ENCODE data around the gene VPS54. TPM values are rescaled to one million over a fixed set of nuclear protein-coding genes. Genes with fewer than 3 reads are reported as not detected.
A peak's percentile ranks its signal among the peaks of the same experiment; 100 is the strongest.

VPS54 gene
- polyA plus RNA-seq, 1 donor (not counting 4 experiments of a cell fraction or from before 2014, with no cell fraction given): 18.2 TPM

DNA sequence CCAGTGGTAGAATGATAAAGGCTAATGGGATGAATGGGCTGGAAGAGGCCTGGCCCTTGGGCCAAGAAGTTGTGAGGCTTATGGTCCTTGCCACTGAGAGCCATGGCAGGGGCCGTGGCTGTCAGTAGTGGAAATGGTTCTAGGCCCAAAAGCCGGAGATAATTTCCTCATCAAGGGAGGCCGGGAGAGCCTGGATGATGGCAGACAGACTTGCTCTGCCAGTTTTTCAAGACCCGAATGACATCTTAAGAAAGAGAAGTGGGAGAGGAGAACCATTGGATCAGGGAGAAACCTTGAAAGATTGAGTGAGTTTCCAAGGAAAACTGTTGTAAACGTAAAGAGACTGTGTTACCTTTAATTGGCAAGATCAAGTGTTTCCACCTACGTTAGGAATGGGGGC lies 46.3 kb upstream of the VPS54 start:
- no peak for DNase-seq (ENCODE audit: low read depth, low spot score)

DNA sequence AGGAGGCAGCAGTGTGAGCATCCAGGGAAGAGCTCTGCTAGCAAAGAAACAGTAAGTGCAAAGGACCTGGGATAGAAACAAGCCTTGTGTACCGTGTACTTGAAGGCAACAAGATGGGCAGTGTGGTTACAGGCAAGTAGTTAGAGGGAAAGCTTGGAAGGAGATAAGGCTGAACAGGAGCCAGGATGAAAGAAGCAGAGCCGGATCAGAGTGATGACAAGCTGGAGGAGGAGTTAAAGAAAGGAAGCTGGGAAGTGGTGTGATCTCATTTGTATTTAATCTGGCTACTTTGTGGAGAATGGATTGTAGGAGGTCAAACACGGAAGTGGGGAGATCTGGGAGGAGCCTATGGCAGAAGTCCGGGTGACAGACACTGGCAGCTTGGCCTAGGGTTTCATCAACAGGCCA lies 44.7 kb upstream of the VPS54 start:
- H3K9ac ChIP-seq (ENCODE audit: control insufficient read depth, extremely low read depth, insufficient read depth, low read length): no peak overlapping the region

More for the DNA sequence above, 46.3 kb upstream of the VPS54 start:
- H3K36me3 ChIP-seq (ENCODE audit: control insufficient read depth in 2 of 2, extremely low read depth in 1 of 2, insufficient read depth in 2 of 2, low read length in 2 of 2): no peaks in the 10 kb centered on the region
- H3K9me1 ChIP-seq (ENCODE audit: control insufficient read depth, extremely low read depth, insufficient read depth, low read length): no peaks in the 10 kb centered on the region
- no peaks in the 10 kb centered on the region for H4K20me1 ChIP-seq (ENCODE audit: control insufficient read depth, extremely low read depth, insufficient read depth, low read length)
- peaks cover 22% of the 10 kb centered on the region for H3K4me1 ChIP-seq (ENCODE audit: control insufficient read depth, extremely low read depth, insufficient read depth, low read length)
- H3K79me2 ChIP-seq (ENCODE audit: control insufficient read depth, insufficient read depth, low read length): no peaks in the 10 kb centered on the region
- dilution Hi-C loops (cut with MboI; ENCODE audit: extremely low pct_ligation_motif_present, low sequenced_read_pairs): no loop called here
- TF ChIP-seq EZH2 (IDR thresholded peaks at IDR 0.05; ENCODE audit: low read length): no peak
- TF ChIP-seq, protein P1, sequence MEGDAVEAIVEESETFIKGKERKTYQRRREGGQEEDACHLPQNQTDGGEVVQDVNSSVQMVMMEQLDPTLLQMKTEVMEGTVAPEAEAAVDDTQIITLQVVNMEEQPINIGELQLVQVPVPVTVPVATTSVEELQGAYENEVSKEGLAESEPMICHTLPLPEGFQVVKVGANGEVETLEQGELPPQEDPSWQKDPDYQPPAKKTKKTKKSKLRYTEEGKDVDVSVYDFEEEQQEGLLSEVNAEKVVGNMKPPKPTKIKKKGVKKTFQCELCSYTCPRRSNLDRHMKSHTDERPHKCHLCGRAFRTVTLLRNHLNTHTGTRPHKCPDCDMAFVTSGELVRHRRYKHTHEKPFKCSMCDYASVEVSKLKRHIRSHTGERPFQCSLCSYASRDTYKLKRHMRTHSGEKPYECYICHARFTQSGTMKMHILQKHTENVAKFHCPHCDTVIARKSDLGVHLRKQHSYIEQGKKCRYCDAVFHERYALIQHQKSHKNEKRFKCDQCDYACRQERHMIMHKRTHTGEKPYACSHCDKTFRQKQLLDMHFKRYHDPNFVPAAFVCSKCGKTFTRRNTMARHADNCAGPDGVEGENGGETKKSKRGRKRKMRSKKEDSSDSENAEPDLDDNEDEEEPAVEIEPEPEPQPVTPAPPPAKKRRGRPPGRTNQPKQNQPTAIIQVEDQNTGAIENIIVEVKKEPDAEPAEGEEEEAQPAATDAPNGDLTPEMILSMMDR (optimal IDR thresholded peaks at IDR 0.05 in 1 of 3, IDR thresholded peaks at IDR 0.05 in 1 of 3, conservative IDR thresholded peaks at IDR 0.05 in 1 of 3; ENCODE audit: extremely low read depth in 1 of 3, insufficient read depth in 2 of 3, low read length in 3 of 3): no peak
- H3K4me2 ChIP-seq (ENCODE audit: control insufficient read depth, extremely low read depth, insufficient read depth, low read depth, low read length): no peak overlapping the region
- no peak overlapping the region for H3K9ac ChIP-seq (ENCODE audit: control insufficient read depth, extremely low read depth, insufficient read depth, low read length)
- no peaks in the 10 kb centered on the region for H3K9me3 ChIP-seq (ENCODE audit: control insufficient read depth, low read depth, low read length)
- H3K27ac ChIP-seq (ENCODE audit: control insufficient read depth, insufficient read depth, low read length): no peak overlapping the region
- H3K4me3 ChIP-seq (ENCODE audit: control insufficient read depth in 2 of 3, extremely low read depth in 1 of 3, insufficient read depth in 2 of 3, low read depth in 1 of 3, low read length in 3 of 3): no peak overlapping the region
- no peaks in the 10 kb centered on the region for H3K27me3 ChIP-seq (ENCODE audit: control insufficient read depth, extremely low read depth, insufficient read depth, low read length)
- H2AFZ ChIP-seq (ENCODE audit: control insufficient read depth, low read length): peak overlapping the region; percentile 66
- FAIRE-seq: no peak

More for the DNA sequence above, 44.7 kb upstream of the VPS54 start:
- TF ChIP-seq, protein P1 (optimal IDR thresholded peaks at IDR 0.05 in 1 of 3, IDR thresholded peaks at IDR 0.05 in 1 of 3, conservative IDR thresholded peaks at IDR 0.05 in 1 of 3; ENCODE audit: extremely low read depth in 1 of 3, insufficient read depth in 2 of 3, low read length in 3 of 3): no peak
- TF ChIP-seq EZH2 (IDR thresholded peaks at IDR 0.05; ENCODE audit: low read length): no peak
- Histone ChIP-seq H3K4me2 (ENCODE audit: control insufficient read depth, extremely low read depth, insufficient read depth, low read depth, low read length) (no peak overlapping the region), H4K20me1 (ENCODE audit: control insufficient read depth, extremely low read depth, insufficient read depth, low read length) (no peaks in the 10 kb centered on the region), H3K79me2 (ENCODE audit: control insufficient read depth, insufficient read depth, low read length) (no peaks in the 10 kb centered on the region), H3K9me1 (ENCODE audit: control insufficient read depth, extremely low read depth, insufficient read depth, low read length) (no peaks in the 10 kb centered on the region), H3K4me1 (ENCODE audit: control insufficient read depth, extremely low read depth, insufficient read depth, low read length) (peaks cover 22% of the 10 kb centered on the region), H3K4me3 (ENCODE audit: control insufficient read depth in 2 of 3, extremely low read depth in 1 of 3, insufficient read depth in 2 of 3, low read depth in 1 of 3, low read length in 3 of 3) (no peak overlapping the region), H3K36me3 (ENCODE audit: control insufficient read depth in 2 of 2, extremely low read depth in 1 of 2, insufficient read depth in 2 of 2, low read length in 2 of 2) (no peaks in the 10 kb centered on the region), H3K9me3 (ENCODE audit: control insufficient read depth, low read depth, low read length) (no peaks in the 10 kb centered on the region), H2AFZ (ENCODE audit: control insufficient read depth, low read length) (peak overlapping the region; percentile 58), H3K27me3 (ENCODE audit: control insufficient read depth, extremely low read depth, insufficient read depth, low read length) (no peaks in the 10 kb centered on the region), H3K27ac (ENCODE audit: control insufficient read depth, insufficient read depth, low read length) (peak overlapping the region; percentile 22)
- FAIRE-seq (peak; percentile 73), DNase-seq (ENCODE audit: low read depth, low spot score) (no peak)
- dilution Hi-C loops (cut with MboI; ENCODE audit: extremely low pct_ligation_motif_present, low sequenced_read_pairs): no loop called here
